HEK293 (cell line): Measurements from ENCODE around the gene DOLK.
"Not testable (repeated sequence)": the region's sequence is repeated elsewhere in the genome, so short reads cannot be mapped to it uniquely, and the experiment has no call there.

Experiments
- CTCF ChIA-PET: fragments of 350-600 bp; formaldehyde crosslinking; extraction: SDS; loops from one replicate; lab custom pipeline; 2021; ENCODE audit warnings: antibody characterized with exemption; lab: Yijun Ruan, JAX
- POLR2A ChIA-PET: fragments of 300-600 bp; formaldehyde crosslinking; extraction: SDS; loops from one replicate; lab custom pipeline; 2020; ENCODE audit warnings: antibody characterized with exemption, inconsistent platforms; lab: Yijun Ruan, JAX
- H3K27ac ChIP-seq: fragments of 200-500 bp; sonication (Bioruptor generic); 2 replicates; pipeline ENCODE4 v1.5.1; 2014; ENCODE audit warnings: low read depth, low read length, control low read depth, inconsistent platforms; ENCODE audit errors: extremely low read depth
- H3K36me3 ChIP-seq, 2 experiments: fragments of 200-500 bp in 1 of 2; sonication (Bioruptor generic) in 1 of 2; 1 replicate in 1 of 2; 2 replicates in 1 of 2; pipeline ENCODE4 v1.5.1; 2014 to 2017; ENCODE audit warnings: inconsistent platforms in 2 of 2, low read length in 2 of 2; ENCODE audit not compliant: control insufficient read depth in 2 of 2, insufficient read depth in 1 of 2
- H3K4me1 ChIP-seq: fragments of 200-500 bp; sonication (Bioruptor generic); 2 replicates; pipeline ENCODE4 v1.5.1; 2014; ENCODE audit warnings: mild to moderate bottlenecking, low read length, inconsistent platforms; ENCODE audit not compliant: control insufficient read depth, insufficient read depth
- H3K4me3 ChIP-seq: 2 replicates; pipeline ENCODE4 v1.5.1; 2011; ENCODE audit warnings: low read depth, mild to moderate bottlenecking, control low read depth, low read length, moderate library complexity
- H3K9me3 ChIP-seq: fragments of 200-500 bp; sonication (Bioruptor generic); 2 replicates; pipeline ENCODE4 v1.5.1; 2014; ENCODE audit warnings: low read depth, low read length, inconsistent platforms; ENCODE audit not compliant: control insufficient read depth, insufficient read depth
- EGR2 ChIP-seq: fragments of 450-650 bp; formaldehyde crosslinking; IDR thresholded peaks from 2 replicates; pipeline ENCODE4 v1.5.1; 2016; ENCODE audit warnings: low read depth, missing biosample characterization, missing genetic modification characterization
- RBAK ChIP-seq: fragments of 450-650 bp; formaldehyde crosslinking; IDR thresholded peaks from 2 replicates; pipeline ENCODE4 v1.5.1; 2016; ENCODE audit warnings: missing biosample characterization, missing genetic modification characterization
- SALL2 ChIP-seq: fragments of 450-650 bp; formaldehyde crosslinking; IDR thresholded peaks from 2 replicates; pipeline ENCODE4 v1.5.0; 2017; ENCODE audit warnings: missing biosample characterization, mild to moderate bottlenecking, missing genetic modification characterization, borderline replicate concordance
- ZBTB21 ChIP-seq: fragments of 450-650 bp; formaldehyde crosslinking; IDR thresholded peaks from 2 replicates; pipeline ENCODE4 v1.5.1; 2017; ENCODE audit warnings: missing biosample characterization, missing genetic modification characterization
- ZEB2 ChIP-seq: fragments of 450-650 bp; formaldehyde crosslinking; IDR thresholded peaks from 2 replicates; pipeline ENCODE4 v1.5.1; 2016; ENCODE audit warnings: missing biosample characterization, missing genetic modification characterization
- ZIC2 ChIP-seq: fragments of 450-650 bp; formaldehyde crosslinking; IDR thresholded peaks from 2 replicates; pipeline ENCODE4 v1.5.1; 2016; ENCODE audit warnings: missing biosample characterization, missing genetic modification characterization
- ZNF114 ChIP-seq: fragments of 450-650 bp; formaldehyde crosslinking; IDR thresholded peaks from 2 replicates; pipeline ENCODE4 v1.5.0; 2017; ENCODE audit warnings: missing biosample characterization, missing genetic modification characterization
- ZNF133 ChIP-seq: fragments of 450-650 bp; formaldehyde crosslinking; IDR thresholded peaks from 2 replicates; pipeline ENCODE4 v1.5.1; 2016; ENCODE audit warnings: missing biosample characterization, missing genetic modification characterization
- ZNF423 ChIP-seq: fragments of 450-650 bp; formaldehyde crosslinking; IDR thresholded peaks from 2 replicates; pipeline ENCODE4 v1.5.1; 2016; ENCODE audit warnings: missing biosample characterization, missing genetic modification characterization
- ZNF501 ChIP-seq: fragments of 450-650 bp; formaldehyde crosslinking; IDR thresholded peaks from 2 replicates; pipeline ENCODE4 v1.5.1; 2016; ENCODE audit warnings: missing biosample characterization, missing genetic modification characterization
- ZNF558 ChIP-seq: fragments of 450-650 bp; formaldehyde crosslinking; IDR thresholded peaks from 2 replicates; pipeline ENCODE4 v1.5.1; 2016; ENCODE audit warnings: missing biosample characterization, missing genetic modification characterization
- ZNF658 ChIP-seq: fragments of 450-650 bp; formaldehyde crosslinking; IDR thresholded peaks from 2 replicates; pipeline ENCODE4; 2016; ENCODE audit warnings: missing biosample characterization, missing genetic modification characterization
- ZNF768 ChIP-seq: fragments of 450-650 bp; formaldehyde crosslinking; IDR thresholded peaks from 2 replicates; pipeline ENCODE4 v1.5.1; 2018; ENCODE audit warnings: missing biosample characterization, mild to moderate bottlenecking, missing genetic modification characterization
- TF ChIP-seq, protein P1 (sequence below): fragments of 450-650 bp; formaldehyde crosslinking; IDR thresholded peaks from 2 replicates; pipeline ENCODE4 v1.5.1; 2016; ENCODE audit warnings: missing biosample characterization, missing genetic modification characterization, borderline replicate concordance
- TF ChIP-seq, protein P2 (sequence below): fragments of 450-650 bp; formaldehyde crosslinking; IDR thresholded peaks from 2 replicates; pipeline ENCODE4 v1.5.1; 2016; ENCODE audit warnings: missing biosample characterization, missing genetic modification characterization
- TF ChIP-seq, protein P3 (sequence below): fragments of 450-650 bp; formaldehyde crosslinking; conservative IDR thresholded peaks from 2 replicates; pipeline ENCODE4 v1.5.1; 2016; ENCODE audit warnings: low read depth, missing biosample characterization, missing genetic modification characterization

Gene DOLK

DNA sequence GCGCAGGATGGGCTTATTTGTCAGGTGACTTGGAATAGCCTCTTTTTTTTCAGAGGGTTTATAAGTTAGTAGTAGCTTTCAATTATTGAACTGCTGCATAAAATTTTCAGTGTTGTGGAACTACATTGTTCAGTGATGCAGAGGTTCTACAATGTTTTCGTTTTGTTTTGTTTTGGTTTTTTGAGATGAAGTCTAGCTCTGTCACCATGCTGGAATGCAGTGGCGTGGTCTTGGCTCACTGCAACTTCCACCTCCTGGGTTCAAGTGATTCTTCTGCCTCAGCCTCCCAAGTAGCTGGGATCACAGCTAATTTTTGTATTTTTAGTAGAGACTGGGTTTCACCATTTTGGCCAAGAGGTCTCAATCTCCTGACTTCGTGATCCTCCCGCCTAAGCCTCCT, 22.1 kb upstream of the DOLK start:
- TF ChIP-seq ZNF133 (no peak), ZNF558 (tag by site-specific recombination) (no peak), ZIC2 (tag by site-specific recombination) (no peak), SALL2 (tag by site-specific recombination) (no peak), ZBTB21 (tag by site-specific recombination) (no peak), ZNF423 (tag by site-specific recombination) (no peak), ZNF114 (no peak), ZEB2 (tag by site-specific recombination) (no peak), RBAK (tag by site-specific recombination) (no peak), ZNF501 (tag by site-specific recombination) (no peak), ZNF768 (no peak), ZNF658 (tag by site-specific recombination) (no peak), EGR2 (tag by site-specific recombination) (no peak)
- TF ChIP-seq, protein P1, sequence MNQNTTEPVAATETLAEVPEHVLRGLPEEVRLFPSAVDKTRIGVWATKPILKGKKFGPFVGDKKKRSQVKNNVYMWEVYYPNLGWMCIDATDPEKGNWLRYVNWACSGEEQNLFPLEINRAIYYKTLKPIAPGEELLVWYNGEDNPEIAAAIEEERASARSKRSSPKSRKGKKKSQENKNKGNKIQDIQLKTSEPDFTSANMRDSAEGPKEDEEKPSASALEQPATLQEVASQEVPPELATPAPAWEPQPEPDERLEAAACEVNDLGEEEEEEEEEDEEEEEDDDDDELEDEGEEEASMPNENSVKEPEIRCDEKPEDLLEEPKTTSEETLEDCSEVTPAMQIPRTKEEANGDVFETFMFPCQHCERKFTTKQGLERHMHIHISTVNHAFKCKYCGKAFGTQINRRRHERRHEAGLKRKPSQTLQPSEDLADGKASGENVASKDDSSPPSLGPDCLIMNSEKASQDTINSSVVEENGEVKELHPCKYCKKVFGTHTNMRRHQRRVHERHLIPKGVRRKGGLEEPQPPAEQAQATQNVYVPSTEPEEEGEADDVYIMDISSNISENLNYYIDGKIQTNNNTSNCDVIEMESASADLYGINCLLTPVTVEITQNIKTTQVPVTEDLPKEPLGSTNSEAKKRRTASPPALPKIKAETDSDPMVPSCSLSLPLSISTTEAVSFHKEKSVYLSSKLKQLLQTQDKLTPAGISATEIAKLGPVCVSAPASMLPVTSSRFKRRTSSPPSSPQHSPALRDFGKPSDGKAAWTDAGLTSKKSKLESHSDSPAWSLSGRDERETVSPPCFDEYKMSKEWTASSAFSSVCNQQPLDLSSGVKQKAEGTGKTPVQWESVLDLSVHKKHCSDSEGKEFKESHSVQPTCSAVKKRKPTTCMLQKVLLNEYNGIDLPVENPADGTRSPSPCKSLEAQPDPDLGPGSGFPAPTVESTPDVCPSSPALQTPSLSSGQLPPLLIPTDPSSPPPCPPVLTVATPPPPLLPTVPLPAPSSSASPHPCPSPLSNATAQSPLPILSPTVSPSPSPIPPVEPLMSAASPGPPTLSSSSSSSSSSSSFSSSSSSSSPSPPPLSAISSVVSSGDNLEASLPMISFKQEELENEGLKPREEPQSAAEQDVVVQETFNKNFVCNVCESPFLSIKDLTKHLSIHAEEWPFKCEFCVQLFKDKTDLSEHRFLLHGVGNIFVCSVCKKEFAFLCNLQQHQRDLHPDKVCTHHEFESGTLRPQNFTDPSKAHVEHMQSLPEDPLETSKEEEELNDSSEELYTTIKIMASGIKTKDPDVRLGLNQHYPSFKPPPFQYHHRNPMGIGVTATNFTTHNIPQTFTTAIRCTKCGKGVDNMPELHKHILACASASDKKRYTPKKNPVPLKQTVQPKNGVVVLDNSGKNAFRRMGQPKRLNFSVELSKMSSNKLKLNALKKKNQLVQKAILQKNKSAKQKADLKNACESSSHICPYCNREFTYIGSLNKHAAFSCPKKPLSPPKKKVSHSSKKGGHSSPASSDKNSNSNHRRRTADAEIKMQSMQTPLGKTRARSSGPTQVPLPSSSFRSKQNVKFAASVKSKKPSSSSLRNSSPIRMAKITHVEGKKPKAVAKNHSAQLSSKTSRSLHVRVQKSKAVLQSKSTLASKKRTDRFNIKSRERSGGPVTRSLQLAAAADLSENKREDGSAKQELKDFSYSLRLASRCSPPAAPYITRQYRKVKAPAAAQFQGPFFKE (tag by site-specific recombination): no peak
- TF ChIP-seq, protein P2, sequence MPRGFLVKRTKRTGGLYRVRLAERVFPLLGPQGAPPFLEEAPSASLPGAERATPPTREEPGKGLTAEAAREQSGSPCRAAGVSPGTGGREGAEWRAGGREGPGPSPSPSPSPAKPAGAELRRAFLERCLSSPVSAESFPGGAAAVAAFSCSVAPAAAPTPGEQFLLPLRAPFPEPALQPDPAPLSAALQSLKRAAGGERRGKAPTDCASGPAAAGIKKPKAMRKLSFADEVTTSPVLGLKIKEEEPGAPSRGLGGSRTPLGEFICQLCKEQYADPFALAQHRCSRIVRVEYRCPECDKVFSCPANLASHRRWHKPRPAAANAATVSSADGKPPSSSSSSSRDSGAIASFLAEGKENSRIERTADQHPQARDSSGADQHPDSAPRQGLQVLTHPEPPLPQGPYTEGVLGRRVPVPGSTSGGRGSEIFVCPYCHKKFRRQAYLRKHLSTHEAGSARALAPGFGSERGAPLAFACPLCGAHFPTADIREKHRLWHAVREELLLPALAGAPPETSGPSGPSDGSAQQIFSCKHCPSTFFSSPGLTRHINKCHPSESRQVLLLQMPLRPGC (tag by site-specific recombination): no peak
- TF ChIP-seq, protein P3, sequence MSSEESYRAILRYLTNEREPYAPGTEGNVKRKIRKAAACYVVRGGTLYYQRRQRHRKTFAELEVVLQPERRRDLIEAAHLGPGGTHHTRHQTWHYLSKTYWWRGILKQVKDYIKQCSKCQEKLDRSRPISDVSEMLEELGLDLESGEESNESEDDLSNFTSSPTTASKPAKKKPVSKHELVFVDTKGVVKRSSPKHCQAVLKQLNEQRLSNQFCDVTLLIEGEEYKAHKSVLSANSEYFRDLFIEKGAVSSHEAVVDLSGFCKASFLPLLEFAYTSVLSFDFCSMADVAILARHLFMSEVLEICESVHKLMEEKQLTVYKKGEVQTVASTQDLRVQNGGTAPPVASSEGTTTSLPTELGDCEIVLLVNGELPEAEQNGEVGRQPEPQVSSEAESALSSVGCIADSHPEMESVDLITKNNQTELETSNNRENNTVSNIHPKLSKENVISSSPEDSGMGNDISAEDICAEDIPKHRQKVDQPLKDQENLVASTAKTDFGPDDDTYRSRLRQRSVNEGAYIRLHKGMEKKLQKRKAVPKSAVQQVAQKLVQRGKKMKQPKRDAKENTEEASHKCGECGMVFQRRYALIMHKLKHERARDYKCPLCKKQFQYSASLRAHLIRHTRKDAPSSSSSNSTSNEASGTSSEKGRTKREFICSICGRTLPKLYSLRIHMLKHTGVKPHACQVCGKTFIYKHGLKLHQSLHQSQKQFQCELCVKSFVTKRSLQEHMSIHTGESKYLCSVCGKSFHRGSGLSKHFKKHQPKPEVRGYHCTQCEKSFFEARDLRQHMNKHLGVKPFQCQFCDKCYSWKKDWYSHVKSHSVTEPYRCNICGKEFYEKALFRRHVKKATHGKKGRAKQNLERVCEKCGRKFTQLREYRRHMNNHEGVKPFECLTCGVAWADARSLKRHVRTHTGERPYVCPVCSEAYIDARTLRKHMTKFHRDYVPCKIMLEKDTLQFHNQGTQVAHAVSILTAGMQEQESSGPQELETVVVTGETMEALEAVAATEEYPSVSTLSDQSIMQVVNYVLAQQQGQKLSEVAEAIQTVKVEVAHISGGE (tag by site-specific recombination): no peak
- CTCF ChIA-PET: interaction anchor here (0.6 to 0.7 kb wide), 3 partner anchors 23 to 40 kb away, joined by 3 read pairs; no protein-coding TSS in a partner anchor
- Histone ChIP-seq H3K4me3 (no peak overlapping the region), H3K9me3 (no peaks in the 10 kb centered on the region), H3K4me1 (no peaks in the 10 kb centered on the region), H3K36me3 (peaks cover 43 to 76% of the 10 kb centered on the region in 2 experiments; a peak in 2 of 3 replicates), H3K27ac (no peak overlapping the region)
- POLR2A ChIA-PET: no interaction called here

DNA sequence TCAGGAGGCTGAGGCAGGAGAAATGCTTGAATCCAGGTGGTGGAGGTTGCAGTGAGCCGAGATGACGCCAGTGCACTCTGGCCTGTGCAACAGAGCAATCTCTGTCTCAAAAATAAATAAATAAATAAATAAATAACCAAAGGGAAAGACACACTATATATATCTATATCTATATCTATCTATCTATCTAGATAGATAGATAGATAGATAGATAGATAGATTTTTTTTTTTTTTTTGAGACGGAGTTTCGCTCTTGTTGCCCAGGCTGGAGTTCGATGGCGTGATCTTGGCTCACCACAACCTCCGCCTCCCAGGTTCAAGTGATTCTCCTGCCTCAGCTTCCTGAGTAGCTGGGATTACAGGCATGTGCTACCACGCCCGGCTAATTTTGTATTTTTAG, 14.0 kb upstream of the DOLK start:
- H3K27ac ChIP-seq, H3K4me3 ChIP-seq, H3K4me1 ChIP-seq, H3K9me3 ChIP-seq, CTCF ChIA-PET: not testable (repeated sequence)
- peaks cover 60 to 62% of the 10 kb centered on the region in 2 experiments for H3K36me3 ChIP-seq
- POLR2A ChIA-PET: interaction anchor here (0.6 to 0.7 kb wide), 3 partner anchors 13 to 194 kb away, joined by 3 to 5 read pairs (median 3); no protein-coding TSS in a partner anchor
